Measurements from ENCODE around the gene FRMPD2. TPM values are rescaled to one million over a fixed set of nuclear protein-coding genes. Genes with fewer than 3 reads are reported as not detected.
"Not testable (repeated sequence)": the region's sequence is repeated elsewhere in the genome, so short reads cannot be mapped to it uniquely, and the experiment has no call there.

Gene FRMPD2
- total RNA-seq, 1 experiment from 2014 or later = 1.3 TPM

DNA sequence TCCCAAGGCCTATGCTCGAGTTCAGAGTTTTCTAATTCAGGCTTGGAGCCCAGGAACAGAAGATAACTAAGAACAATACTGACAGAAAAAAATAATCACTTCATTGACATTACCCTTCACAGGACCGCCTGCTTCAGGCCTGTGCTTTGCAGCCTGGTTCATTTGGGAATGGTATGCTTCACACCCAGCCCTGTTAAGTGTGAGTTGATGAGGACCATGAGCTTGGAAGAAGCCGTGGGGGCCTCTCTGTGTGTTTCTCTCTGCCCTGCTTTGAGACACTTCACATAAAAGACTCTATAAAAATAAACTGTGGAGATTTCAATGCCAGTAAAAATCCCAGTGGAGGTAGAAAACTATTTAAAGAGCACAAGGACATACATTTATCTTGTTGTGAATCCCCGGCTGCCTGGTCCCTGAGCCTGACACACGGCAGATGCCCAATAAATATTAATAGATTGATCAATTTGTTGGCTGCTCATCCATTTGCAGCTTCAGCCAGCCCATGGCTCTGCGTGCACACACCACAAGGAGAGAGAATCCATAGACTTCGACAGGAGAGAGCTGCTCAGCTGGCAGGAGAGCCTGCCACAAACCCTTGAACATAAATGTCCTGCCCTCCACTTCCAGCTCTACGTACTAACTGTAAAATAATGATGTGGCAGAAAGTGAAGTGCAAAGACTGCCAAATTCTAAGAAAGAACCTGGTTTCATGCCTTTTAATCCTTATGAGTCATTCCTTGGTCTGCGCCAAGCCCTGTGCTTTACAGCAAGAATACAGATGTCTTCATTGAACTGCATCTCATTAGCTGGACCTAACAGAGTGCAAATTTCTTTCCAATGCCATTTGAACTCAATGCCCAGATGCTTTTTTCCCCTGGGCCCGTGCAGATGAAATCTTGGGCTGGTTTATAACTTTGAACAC, 130.5 kb downstream of the FRMPD2 start:
- POLR2A ChIA-PET; H3K4me3 Mint-ChIP-seq (ENCODE audit: unreplicated experiment); H3K27ac Mint-ChIP-seq (ENCODE audit: low read depth, unreplicated experiment); DNase-seq (ENCODE audit: unreplicated experiment); CTCF ChIA-PET; BruUV-seq (replicated peaks); intact Hi-C loops (cut with micrococcal nuclease); H3K9me3 Mint-ChIP-seq (ENCODE audit: unreplicated experiment); H3K36me3 Mint-ChIP-seq (ENCODE audit: insufficient read depth, unreplicated experiment); H3K4me1 Mint-ChIP-seq (ENCODE audit: insufficient read depth, unreplicated experiment); H3K27me3 Mint-ChIP-seq (ENCODE audit: insufficient read depth, unreplicated experiment): not testable (repeated sequence)

DNA sequence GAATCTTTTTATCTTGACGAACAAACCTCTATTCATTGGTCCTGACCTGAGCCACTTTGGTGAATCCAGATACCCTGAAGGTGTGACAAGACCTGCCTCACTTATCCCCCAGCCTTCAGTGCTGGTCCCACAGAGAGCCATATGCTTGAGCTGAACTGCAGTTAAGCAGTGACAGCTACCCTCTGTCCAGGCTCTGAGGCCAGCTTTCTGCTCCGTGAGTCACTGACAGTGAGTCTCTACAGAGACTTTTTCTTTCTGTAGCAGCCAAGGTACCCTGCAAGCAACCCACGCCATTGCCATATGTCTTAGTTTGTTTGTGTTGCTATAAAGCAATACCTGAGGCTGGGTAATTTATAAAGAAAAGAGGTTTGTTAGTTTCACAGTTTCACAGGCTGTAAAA, 133.5 kb downstream of the FRMPD2 start:
- H3K27me3 Mint-ChIP-seq (ENCODE audit: insufficient read depth, unreplicated experiment); H3K9me3 Mint-ChIP-seq (ENCODE audit: unreplicated experiment); intact Hi-C loops (cut with micrococcal nuclease); BruUV-seq (replicated peaks); H3K4me1 Mint-ChIP-seq (ENCODE audit: insufficient read depth, unreplicated experiment); H3K4me3 Mint-ChIP-seq (ENCODE audit: unreplicated experiment); POLR2A ChIA-PET; H3K27ac Mint-ChIP-seq (ENCODE audit: low read depth, unreplicated experiment); DNase-seq (ENCODE audit: unreplicated experiment); CTCF ChIA-PET; H3K36me3 Mint-ChIP-seq (ENCODE audit: insufficient read depth, unreplicated experiment): not testable (repeated sequence)

GRCh38 chr10:48139953-48140850, 134.3 kb downstream of the FRMPD2 start:
- BruUV-seq (replicated peaks); POLR2A ChIA-PET; H3K27me3 Mint-ChIP-seq (ENCODE audit: insufficient read depth, unreplicated experiment); H3K9me3 Mint-ChIP-seq (ENCODE audit: unreplicated experiment); intact Hi-C loops (cut with micrococcal nuclease); H3K4me1 Mint-ChIP-seq (ENCODE audit: insufficient read depth, unreplicated experiment); H3K36me3 Mint-ChIP-seq (ENCODE audit: insufficient read depth, unreplicated experiment); DNase-seq (ENCODE audit: unreplicated experiment); H3K4me3 Mint-ChIP-seq (ENCODE audit: unreplicated experiment); H3K27ac Mint-ChIP-seq (ENCODE audit: low read depth, unreplicated experiment); CTCF ChIA-PET: not testable (repeated sequence)

DNA sequence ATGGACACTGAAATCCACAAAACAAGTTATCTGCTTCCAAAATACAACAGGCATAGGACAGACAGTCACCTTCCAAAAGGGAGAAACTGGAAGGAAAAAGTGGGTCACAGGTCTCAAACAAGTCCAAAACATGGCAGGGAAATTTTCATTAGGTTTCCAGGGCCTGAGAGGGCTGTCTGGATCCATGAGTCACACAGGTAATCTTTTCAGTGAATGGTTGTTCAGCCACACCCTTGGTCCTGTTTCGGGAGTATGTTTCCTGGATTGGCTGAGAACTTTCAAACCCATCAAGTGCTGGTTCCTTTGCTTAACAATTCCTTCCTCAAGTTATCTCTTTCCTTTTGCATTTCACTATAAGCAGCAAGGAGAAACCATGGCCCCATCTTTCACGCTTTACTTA, 145.5 kb downstream of the FRMPD2 start:
- H3K4me3 Mint-ChIP-seq (ENCODE audit: unreplicated experiment); BruUV-seq (replicated peaks); intact Hi-C loops (cut with micrococcal nuclease): not testable (repeated sequence)

DNA sequence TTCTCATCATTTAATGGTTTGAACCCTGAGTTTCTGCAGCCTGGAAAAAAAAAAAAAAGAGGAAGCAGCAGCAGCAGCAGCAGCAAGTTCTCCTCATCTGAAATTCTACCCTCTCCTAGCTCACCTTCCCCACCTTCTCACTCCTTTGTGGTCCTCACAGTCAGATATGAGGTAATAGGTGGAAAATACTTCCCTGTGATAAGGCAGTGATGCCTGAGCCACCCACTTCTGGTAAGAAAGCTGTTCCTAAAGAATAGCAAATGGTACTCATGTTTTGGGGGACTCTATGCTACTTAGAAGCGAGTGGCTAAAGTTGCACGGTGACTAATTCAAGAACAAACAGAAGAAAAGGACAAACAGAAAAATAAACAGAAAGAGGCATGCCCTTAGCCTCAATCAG, 148.2 kb downstream of the FRMPD2 start:
- H3K27me3 Mint-ChIP-seq (ENCODE audit: insufficient read depth, unreplicated experiment); BruUV-seq (replicated peaks); H3K36me3 Mint-ChIP-seq (ENCODE audit: insufficient read depth, unreplicated experiment); DNase-seq (ENCODE audit: unreplicated experiment); CTCF ChIA-PET; H3K27ac Mint-ChIP-seq (ENCODE audit: low read depth, unreplicated experiment); H3K4me3 Mint-ChIP-seq (ENCODE audit: unreplicated experiment); intact Hi-C loops (cut with micrococcal nuclease); H3K9me3 Mint-ChIP-seq (ENCODE audit: unreplicated experiment); POLR2A ChIA-PET; H3K4me1 Mint-ChIP-seq (ENCODE audit: insufficient read depth, unreplicated experiment): not testable (repeated sequence)

More for the DNA sequence above, 145.5 kb downstream of the FRMPD2 start:
- CTCF ChIA-PET; H3K27ac Mint-ChIP-seq (ENCODE audit: low read depth, unreplicated experiment); H3K36me3 Mint-ChIP-seq (ENCODE audit: insufficient read depth, unreplicated experiment); H3K27me3 Mint-ChIP-seq (ENCODE audit: insufficient read depth, unreplicated experiment); H3K4me1 Mint-ChIP-seq (ENCODE audit: insufficient read depth, unreplicated experiment); DNase-seq (ENCODE audit: unreplicated experiment); POLR2A ChIA-PET; H3K9me3 Mint-ChIP-seq (ENCODE audit: unreplicated experiment): not testable (repeated sequence)

DNA sequence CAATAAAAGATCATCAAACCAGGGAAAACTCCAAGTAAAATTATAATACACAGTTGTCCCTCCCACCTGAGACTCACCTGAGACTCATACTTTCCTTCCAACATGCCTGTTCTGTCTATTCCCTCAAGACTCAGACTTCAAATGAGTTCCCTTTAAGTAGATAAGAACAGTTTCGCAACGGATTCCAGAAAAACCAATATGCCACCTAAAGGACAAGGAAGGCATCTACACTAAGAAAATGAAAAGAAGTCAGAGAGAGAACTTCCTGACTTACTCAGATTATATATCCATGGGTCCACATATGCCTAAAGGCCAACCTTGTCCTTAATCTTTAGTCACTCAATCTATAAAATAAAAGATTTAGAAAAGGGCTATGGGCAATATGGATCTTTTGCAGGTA, 148.9 kb downstream of the FRMPD2 start:
- CTCF ChIA-PET; intact Hi-C loops (cut with micrococcal nuclease); H3K4me1 Mint-ChIP-seq (ENCODE audit: insufficient read depth, unreplicated experiment); POLR2A ChIA-PET; H3K27ac Mint-ChIP-seq (ENCODE audit: low read depth, unreplicated experiment); BruUV-seq (replicated peaks); H3K4me3 Mint-ChIP-seq (ENCODE audit: unreplicated experiment); H3K36me3 Mint-ChIP-seq (ENCODE audit: insufficient read depth, unreplicated experiment); H3K9me3 Mint-ChIP-seq (ENCODE audit: unreplicated experiment); H3K27me3 Mint-ChIP-seq (ENCODE audit: insufficient read depth, unreplicated experiment): not testable (repeated sequence)
- peak; percentile 0 for DNase-seq (ENCODE audit: unreplicated experiment)

GRCh38 chr10:48122618-48123017, 151.9 kb downstream of the FRMPD2 start:
- intact Hi-C loops (cut with micrococcal nuclease); H3K4me1 Mint-ChIP-seq (ENCODE audit: insufficient read depth, unreplicated experiment); BruUV-seq (replicated peaks); POLR2A ChIA-PET; H3K4me3 Mint-ChIP-seq (ENCODE audit: unreplicated experiment); H3K36me3 Mint-ChIP-seq (ENCODE audit: insufficient read depth, unreplicated experiment); H3K27me3 Mint-ChIP-seq (ENCODE audit: insufficient read depth, unreplicated experiment); H3K9me3 Mint-ChIP-seq (ENCODE audit: unreplicated experiment); DNase-seq (ENCODE audit: unreplicated experiment); H3K27ac Mint-ChIP-seq (ENCODE audit: low read depth, unreplicated experiment); CTCF ChIA-PET: not testable (repeated sequence)

- peaks cover 14% of the 10 kb centered on the region for H3K27me3 Mint-ChIP-seq (ENCODE audit: insufficient read depth, unreplicated experiment)
- intact Hi-C loops (cut with micrococcal nuclease); H3K9me3 Mint-ChIP-seq (ENCODE audit: unreplicated experiment); H3K4me1 Mint-ChIP-seq (ENCODE audit: insufficient read depth, unreplicated experiment); DNase-seq (ENCODE audit: unreplicated experiment); POLR2A ChIA-PET; H3K27ac Mint-ChIP-seq (ENCODE audit: low read depth, unreplicated experiment); BruUV-seq (replicated peaks); H3K36me3 Mint-ChIP-seq (ENCODE audit: insufficient read depth, unreplicated experiment); H3K4me3 Mint-ChIP-seq (ENCODE audit: unreplicated experiment); CTCF ChIA-PET: not testable (repeated sequence)
Measured at GRCh38 chr10:48110277-48110676, 164.2 kb downstream of the FRMPD2 start.

Measured in MCF 10A (cell line).